IPS-NIHi7 (cell line): ENCODE results near the gene MAGI3.
A peak's percentile ranks its signal among the peaks of the same experiment; 100 is the strongest.
"Not testable (repeated sequence)": the region's sequence is repeated elsewhere in the genome, so short reads cannot be mapped to it uniquely, and the experiment has no call there.

ENCODE experiments used
- DNase-seq: peaks from one replicate; pipeline ENCODE4 v3.0.0; 2012; ENCODE audit warnings: mixed read lengths; ENCODE audit errors: extremely low spot score

Gene MAGI3

GRCh38 chr1:113399062-113399583 is 8.8 kb downstream of the MAGI3 start:
- no peak for DNase-seq

GRCh38 chr1:113401067-113401466 is 10.8 kb downstream of the MAGI3 start:
- DNase-seq = no peak

GRCh38 chr1:113401728-113402127 is 11.4 kb downstream of the MAGI3 start:
- DNase-seq = no peak

GRCh38 chr1:113403065-113403464 is 12.8 kb downstream of the MAGI3 start:
- DNase-seq = peak; percentile 15

DNA sequence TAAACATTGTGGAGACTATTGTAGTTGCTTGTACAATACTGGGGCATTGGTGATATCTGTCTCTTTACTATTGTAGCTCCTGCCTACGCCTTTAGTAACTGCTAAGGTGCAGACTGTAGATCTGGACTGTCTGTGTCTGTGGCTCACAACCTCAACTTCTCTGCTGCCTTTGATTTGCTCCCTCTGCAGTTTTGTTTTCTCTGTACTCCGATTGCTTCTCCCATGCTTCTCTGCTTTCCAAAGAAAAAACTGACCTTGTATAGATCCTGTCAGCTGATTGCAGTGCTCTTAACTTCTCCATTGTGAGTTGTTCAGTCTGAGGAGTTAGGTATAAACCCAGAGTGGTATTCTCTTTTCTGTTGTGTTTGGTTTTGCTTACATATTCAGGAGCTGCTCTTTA is 15.3 kb downstream of the MAGI3 start:
- DNase-seq = no peak

DNA sequence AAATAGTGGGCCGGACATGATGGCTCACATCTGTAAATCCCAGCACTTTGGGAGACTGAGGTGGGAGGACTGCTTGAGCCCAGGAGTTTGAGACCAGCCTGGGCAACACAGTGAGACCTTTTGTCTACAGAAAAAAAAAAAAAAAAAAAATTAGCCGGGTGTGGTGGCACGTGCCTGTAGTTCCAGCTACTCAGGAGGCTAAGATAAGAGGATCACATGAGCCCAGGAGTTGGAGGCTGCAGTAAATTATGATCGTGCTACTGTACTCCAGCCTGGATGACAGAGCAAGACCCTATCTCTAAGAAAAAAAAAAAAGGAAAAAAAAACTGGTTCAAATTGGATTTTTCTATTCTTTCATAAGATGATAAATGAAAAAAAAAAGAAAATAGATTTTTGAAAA is 15.8 kb downstream of the MAGI3 start:
- not testable (repeated sequence) for DNase-seq

DNA sequence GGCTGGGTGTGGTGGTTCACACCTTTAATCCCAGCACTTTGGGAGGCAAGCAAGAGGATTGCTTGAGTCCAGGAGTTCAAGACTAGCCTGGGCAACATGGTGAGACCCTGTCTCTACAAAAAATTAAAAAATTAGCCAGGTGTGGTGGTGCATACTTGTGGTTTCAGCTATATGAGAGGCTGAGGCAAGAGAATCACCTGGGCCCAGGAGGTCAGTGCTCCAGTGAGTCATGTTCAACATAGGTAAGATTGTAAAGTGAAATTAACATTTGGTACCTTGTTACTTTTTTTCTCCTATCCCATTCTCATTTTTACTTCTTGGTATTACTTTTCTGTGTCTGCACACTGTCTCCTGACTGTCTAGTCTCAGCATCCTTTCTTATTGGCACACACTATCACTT is 19.0 kb downstream of the MAGI3 start:
- DNase-seq = no peak

- not testable (repeated sequence) for DNase-seq
Observed at GRCh38 chr1:113412020-113412419, 21.7 kb downstream of the MAGI3 start.

DNA sequence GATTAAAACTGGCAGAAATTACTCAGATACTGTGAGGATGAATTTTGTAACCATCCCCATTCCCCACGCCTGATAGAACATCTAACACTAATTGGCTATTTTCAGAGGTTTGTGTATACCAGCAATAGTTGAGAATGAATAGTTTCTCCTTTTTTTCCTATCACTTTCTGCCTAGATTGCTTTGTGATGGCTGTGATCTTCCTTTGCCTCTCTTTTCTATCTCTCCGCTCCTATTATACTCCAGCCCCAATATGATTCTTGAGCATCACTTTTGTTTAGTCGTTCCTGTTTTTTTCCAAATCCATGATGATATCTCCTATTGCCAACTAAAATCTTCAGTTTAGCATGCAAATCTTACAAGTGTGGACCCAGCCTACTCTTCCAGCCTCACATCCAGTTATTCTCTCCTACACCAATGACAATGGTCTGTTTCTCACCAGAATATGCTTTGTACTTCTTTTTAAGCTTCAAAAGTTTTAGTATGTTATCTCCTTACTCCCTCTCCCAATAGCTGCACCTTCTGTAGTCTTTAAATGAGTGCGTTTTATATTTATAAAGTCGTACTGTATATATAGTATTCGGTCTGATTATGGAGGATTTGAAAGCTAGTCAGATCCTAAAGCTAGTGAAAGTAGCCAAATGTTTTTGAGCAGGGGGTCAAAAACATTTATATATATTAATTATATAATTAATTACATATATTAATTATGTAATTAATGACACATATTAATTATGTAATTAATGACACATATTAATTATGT is 25.2 kb downstream of the MAGI3 start:
- no peak for DNase-seq

- DNase-seq = not testable (repeated sequence)
Observed at GRCh38 chr1:113416071-113416470, 25.8 kb downstream of the MAGI3 start.

DNA sequence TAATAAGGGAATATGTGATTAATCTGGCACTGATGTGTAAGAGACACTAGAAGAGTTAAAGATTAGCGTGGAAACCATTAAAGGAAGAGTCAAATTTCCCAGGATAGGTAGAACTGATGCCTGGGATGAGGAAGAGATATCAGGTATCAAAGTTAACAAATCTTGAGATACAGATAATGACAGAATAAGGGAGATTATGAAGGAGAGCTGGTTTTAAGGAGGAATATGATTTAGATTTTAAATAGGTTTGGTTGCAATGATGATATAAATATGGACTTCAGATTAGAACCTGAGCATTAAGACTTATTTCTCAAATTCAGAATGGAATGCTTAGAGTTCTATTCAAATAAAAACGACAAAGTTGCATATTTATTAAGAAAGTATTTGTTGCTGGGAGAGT is 26.2 kb downstream of the MAGI3 start:
- DNase-seq = no peak

DNA sequence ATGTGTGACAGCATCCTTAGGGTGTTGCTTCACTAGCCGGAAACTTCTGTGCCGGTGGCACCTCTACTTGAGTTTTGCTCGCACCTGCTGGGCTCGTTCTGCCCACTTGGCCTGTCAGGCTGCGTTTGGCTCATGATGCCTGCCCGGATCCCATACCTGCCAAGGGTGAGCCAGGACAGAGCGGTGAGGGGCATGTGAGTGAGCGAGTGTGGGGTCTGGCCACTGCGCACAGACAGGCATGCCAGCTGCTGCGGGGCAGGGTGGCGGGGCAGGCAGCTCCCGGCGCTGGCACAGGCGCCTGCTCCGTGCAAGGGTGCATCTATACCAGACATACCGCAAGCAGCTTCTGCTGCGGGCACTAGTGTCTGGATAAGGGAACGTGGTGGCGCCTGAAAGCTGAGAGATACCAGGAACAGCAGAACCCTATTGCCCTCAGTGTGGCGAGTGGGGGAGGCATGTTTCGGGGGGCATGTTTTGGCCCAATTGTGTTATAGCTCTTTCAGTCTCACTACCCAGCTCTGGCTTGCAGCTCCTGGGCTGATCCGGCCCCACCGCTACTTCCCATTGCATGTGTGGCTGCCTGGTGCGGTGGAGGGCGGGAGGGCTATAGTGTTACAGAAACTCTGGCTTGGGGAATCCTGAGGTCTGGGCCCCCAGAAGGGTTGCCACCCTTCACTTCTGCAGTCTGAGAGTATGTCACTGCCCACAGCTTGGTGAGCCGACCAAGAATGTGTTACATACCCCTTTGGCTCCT is 32.2 kb downstream of the MAGI3 start:
- no peak for DNase-seq

GRCh38 chr1:113423826-113424225 is 33.5 kb downstream of the MAGI3 start:
- DNase-seq = no peak

- DNase-seq = no peak
Observed at GRCh38 chr1:113429461-113430153, 39.3 kb downstream of the MAGI3 start.

- no peak for DNase-seq
Observed at GRCh38 chr1:113433184-113433583, 42.9 kb downstream of the MAGI3 start.

GRCh38 chr1:113434081-113434873 is 44.0 kb downstream of the MAGI3 start:
- no peak for DNase-seq

- DNase-seq = no peak
Observed at GRCh38 chr1:113434874-113435175, 44.5 kb downstream of the MAGI3 start.

DNA sequence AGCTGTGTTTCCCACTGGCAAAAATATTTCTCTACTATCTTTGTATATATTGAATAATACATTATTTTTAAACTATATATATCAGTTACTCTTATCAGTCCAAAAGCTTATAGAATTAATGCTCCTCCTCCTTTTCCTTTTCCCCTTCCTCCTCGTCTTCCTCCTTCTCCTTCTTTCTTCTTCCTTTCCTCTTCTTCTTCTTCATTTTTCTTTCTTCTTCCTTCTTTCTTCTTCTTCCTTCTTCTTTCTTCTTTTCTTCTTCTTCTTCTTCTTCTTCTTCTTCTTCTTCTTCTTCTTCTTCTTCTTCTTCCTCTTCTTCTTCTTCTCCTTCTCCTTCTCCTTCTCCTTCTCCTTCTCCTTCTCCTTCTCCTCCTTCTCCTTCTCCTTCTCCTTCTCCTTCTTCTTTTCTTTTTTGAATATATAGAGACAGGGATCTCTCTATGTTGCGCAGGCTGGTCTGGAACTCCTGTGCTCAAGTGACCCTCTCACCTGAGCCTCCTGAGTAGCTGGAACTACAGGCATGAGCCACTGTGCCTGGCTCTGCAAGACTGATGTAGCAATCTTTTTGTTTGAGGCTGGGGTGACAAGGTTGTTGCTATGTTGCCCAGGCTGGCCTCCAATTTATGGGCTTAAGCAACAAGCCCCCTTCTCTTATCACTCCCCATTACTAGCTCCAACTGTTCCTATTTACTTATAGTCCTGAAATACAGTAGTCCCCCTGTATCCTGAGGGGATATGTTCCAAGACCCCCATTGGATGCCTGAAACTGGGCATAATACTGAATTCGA is 47.4 kb downstream of the MAGI3 start:
- no peak for DNase-seq

- DNase-seq = no peak
Observed at GRCh38 chr1:113438505-113439276, 48.4 kb downstream of the MAGI3 start.

DNA sequence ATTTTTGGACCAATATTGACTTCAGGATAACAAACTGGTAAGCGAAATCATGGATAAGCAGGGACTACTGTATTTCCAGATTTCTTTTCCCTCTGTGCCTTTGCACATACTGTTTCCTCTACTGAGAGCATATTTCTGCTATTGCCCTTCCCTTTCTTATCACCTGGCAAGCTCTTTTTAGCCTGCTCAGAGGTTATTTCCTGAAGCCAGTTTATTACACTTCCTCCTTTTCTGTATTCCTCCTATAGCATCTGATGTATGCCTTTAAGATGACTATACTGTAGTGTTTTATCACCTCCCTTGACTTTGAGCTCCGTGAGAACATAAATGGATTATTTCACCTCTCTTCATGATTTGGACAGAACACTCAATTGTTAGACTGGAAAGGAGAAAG is 49.0 kb downstream of the MAGI3 start:
- no peak for DNase-seq
